ENCODE measurements around the gene RASAL1. TPM values are rescaled to one million over a fixed set of nuclear protein-coding genes. Genes with fewer than 3 reads are reported as not detected.

The RASAL1 gene
- total RNA-seq, 2 experiments from 2014 or later, result 2.6 to 3.2 TPM

DNA sequence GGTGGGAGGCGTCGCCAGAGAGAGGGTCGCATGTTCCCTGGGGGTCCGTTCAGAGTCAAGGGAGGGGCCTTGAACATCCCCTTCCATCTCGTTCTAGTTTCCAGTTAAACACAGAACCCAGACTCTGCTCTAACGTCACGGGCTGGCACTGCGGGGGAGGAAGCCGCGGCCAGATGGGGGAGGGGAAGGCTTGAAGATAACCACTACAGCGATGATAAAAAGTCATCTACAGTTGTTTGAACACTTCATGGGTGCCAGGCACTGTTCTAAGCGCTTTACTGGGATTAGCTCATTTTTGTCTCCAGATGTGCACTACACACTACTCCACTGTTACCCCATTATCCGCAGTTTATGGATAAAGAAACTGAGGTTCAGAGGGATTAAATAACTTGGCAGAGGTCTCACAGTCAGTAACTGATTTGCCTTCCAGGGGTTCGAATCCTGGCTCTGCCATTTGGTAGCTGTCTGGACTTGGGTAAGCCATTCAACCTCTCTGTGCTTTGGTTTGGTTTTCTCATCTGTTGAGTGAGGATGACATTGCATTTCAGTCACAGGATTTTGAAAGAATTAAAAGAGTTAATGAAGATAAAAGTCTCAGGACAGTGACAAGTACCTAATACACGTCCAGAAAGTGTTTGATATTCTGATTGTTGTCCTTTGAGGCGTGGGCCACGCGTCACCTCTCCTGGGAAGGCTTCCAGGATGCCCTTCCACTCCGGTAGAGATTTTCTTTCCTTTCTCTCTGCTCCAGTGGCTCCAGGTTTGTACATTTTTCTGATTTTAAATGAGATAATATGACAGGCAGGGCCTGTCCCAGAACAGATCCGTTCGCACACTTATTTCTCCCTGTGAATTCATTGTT, 798 bp upstream of the RASAL1 start:
- Mint-ChIP-seq H3K27ac (peak overlapping the region; percentile 73), H3K36me3 (ENCODE audit: low read depth) (no peaks in the 10 kb centered on the region), H3K9me3 (no peaks in the 10 kb centered on the region), H3K27me3 (ENCODE audit: low read depth) (no peaks in the 10 kb centered on the region), H3K4me3 (peak overlapping the region; percentile 70), H3K4me1 (ENCODE audit: low read depth) (peaks cover 18% of the 10 kb centered on the region)
- intact Hi-C loops (cut with micrococcal nuclease), result loop anchor here (1.0 kb wide), 1 partner anchor 49 kb away; the partner anchor contains the start of genes DDX54 and RITA1
- CTCF ChIA-PET, result interaction anchor here (0.6 to 4.1 kb wide), 4 partner anchors 9 to 29 kb away, joined by 3 to 21 read pairs (median 4); no protein-coding TSS in a partner anchor
- peak; percentile 90 for DNase-seq

- Mint-ChIP-seq H3K9me3 (no peaks in the 10 kb centered on the region), H3K27me3 (ENCODE audit: low read depth) (no peaks in the 10 kb centered on the region), H3K27ac (no peak overlapping the region), H3K4me1 (ENCODE audit: low read depth) (peaks cover 19% of the 10 kb centered on the region), H3K4me3 (peak overlapping the region; percentile 70), H3K36me3 (ENCODE audit: low read depth) (no peaks in the 10 kb centered on the region)
- CTCF ChIA-PET, result interaction anchor here (0.9 to 4.1 kb wide), 10 partner anchors 13 to 142 kb away, joined by 3 to 21 read pairs (median 4); partner anchors contain the start of gene CFAP73
- DNase-seq, result no peak
- intact Hi-C loops (cut with micrococcal nuclease), result no loop called here
Measured at GRCh38 chr12:113134521-113134951, 1.0 kb downstream of the RASAL1 start.

DNA sequence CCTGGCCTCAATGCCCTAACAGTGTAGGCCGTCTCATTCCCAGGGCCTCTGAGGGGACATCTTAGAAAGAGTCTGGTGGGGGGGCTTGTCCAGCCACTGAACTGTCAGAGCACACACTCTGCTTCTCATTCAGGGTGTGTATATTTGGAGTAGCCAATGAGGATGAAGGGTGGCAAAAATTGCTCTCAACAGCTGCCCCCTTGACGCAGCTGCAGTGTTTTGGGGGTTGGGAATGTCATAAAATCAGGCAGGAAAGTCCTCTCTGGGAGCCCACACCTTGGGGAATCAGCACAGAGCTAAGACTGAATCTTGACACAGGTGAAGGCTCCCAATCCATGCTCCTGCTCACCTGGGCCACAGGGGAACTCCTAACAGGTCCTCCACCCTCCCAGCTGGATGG, 1.5 kb downstream of the RASAL1 start:
- no peaks in the 10 kb centered on the region for H3K27me3 Mint-ChIP-seq (ENCODE audit: low read depth)
- H3K4me3 Mint-ChIP-seq, result no peak overlapping the region
- no peaks in the 10 kb centered on the region for H3K9me3 Mint-ChIP-seq
- H3K4me1 Mint-ChIP-seq (ENCODE audit: low read depth), result peaks cover 22% of the 10 kb centered on the region
- intact Hi-C loops (cut with micrococcal nuclease), result no loop called here
- no peaks in the 10 kb centered on the region for H3K36me3 Mint-ChIP-seq (ENCODE audit: low read depth)
- no peak for DNase-seq
- no peak overlapping the region for H3K27ac Mint-ChIP-seq
- CTCF ChIA-PET, result interaction anchor here (1.3 to 4.1 kb wide), 8 partner anchors 16 to 142 kb away, joined by 3 to 21 read pairs (median 6); partner anchors contain the start of gene CFAP73

DNA sequence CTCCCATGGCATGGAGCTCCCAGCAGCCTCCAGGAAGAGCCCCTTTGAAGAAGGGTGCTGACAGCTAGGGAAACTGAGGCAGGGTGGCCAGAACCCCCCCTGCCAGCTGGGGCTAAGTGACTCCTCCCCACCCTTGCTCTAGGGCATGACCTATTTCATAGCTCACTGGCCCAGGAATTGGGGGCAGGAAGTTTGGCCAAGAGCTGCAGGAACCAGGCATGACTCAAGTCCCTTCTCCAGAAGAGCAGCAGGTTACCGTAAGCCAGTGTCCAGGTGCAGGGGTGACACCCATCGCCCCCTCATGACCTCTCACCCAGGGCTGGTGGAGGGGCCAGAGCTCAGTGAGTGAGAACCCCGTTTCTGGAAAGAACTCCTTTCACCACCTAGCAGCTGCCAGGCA, 1.9 kb downstream of the RASAL1 start:
- Mint-ChIP-seq H3K4me1 (ENCODE audit: low read depth) (peaks cover 22% of the 10 kb centered on the region), H3K9me3 (no peaks in the 10 kb centered on the region), H3K4me3 (no peak overlapping the region), H3K27ac (no peak overlapping the region), H3K27me3 (ENCODE audit: low read depth) (no peaks in the 10 kb centered on the region), H3K36me3 (ENCODE audit: low read depth) (no peaks in the 10 kb centered on the region)
- CTCF ChIA-PET, result interaction anchor here (1.3 to 4.1 kb wide), 6 partner anchors 16 to 141 kb away, joined by 3 to 21 read pairs (median 9); partner anchors contain the start of gene CFAP73
- no peak for DNase-seq
- intact Hi-C loops (cut with micrococcal nuclease), result no loop called here

DNA sequence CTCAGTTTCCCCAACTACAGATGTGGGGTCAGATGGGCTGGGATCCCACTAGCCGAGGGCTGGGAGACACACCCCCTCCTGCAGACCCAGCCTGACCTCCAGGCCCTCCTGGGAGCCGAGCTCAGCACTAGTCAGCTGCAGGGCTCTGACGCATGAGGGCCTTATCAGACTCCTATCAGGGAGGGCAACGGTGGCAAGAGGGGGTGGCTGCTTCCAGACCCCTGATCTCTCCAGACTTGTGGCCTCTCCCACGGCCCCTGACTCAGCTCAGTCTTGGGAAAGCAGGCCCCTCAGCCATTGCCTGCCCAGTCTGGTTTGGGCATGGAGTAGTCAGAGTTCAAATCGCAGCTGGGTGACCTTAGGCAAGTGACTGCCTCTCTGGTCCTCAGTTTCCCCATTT, 2.5 kb downstream of the RASAL1 start:
- no peak for DNase-seq
- no peak overlapping the region for H3K27ac Mint-ChIP-seq
- no peaks in the 10 kb centered on the region for H3K9me3 Mint-ChIP-seq
- no peak overlapping the region for H3K4me3 Mint-ChIP-seq
- CTCF ChIA-PET, result interaction anchor here (1.3 to 4.1 kb wide), 4 partner anchors 17 to 88 kb away, joined by 3 to 21 read pairs (median 8); partner anchors contain the start of gene CFAP73
- intact Hi-C loops (cut with micrococcal nuclease), result no loop called here
- H3K27me3 Mint-ChIP-seq (ENCODE audit: low read depth), result no peaks in the 10 kb centered on the region
- no peaks in the 10 kb centered on the region for H3K36me3 Mint-ChIP-seq (ENCODE audit: low read depth)
- peaks cover 22% of the 10 kb centered on the region for H3K4me1 Mint-ChIP-seq (ENCODE audit: low read depth)

DNA sequence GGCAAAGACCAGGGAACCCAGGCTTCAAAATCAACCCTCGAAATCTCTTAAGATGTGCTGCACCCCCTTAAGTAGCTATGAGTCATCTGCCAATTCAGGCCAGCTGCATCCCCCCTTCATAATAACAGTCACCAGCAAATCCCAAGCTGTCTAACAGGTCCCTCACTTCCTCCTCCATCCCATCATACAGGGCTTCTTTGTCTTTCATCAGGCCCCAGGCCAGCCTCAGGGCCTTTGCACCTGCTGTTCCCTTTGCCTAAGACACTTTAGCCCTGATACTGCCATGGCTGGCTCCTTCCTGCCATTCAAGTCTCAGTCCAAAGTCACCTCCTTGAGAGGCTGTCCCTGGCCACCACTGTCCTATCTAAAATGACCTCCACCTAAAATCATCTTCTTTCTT, 4.0 kb downstream of the RASAL1 start:
- intact Hi-C loops (cut with micrococcal nuclease), result no loop called here
- Mint-ChIP-seq H3K36me3 (ENCODE audit: low read depth) (no peaks in the 10 kb centered on the region), H3K9me3 (no peaks in the 10 kb centered on the region), H3K27ac (no peak overlapping the region), H3K4me1 (ENCODE audit: low read depth) (peaks cover 18% of the 10 kb centered on the region), H3K4me3 (no peak overlapping the region), H3K27me3 (ENCODE audit: low read depth) (no peaks in the 10 kb centered on the region)
- CTCF ChIA-PET, result interaction anchor here (1.0 to 2.3 kb wide), 4 partner anchors 8 to 43 kb away, joined by 3 to 9 read pairs (median 6); no protein-coding TSS in a partner anchor
- DNase-seq, result no peak

DNA sequence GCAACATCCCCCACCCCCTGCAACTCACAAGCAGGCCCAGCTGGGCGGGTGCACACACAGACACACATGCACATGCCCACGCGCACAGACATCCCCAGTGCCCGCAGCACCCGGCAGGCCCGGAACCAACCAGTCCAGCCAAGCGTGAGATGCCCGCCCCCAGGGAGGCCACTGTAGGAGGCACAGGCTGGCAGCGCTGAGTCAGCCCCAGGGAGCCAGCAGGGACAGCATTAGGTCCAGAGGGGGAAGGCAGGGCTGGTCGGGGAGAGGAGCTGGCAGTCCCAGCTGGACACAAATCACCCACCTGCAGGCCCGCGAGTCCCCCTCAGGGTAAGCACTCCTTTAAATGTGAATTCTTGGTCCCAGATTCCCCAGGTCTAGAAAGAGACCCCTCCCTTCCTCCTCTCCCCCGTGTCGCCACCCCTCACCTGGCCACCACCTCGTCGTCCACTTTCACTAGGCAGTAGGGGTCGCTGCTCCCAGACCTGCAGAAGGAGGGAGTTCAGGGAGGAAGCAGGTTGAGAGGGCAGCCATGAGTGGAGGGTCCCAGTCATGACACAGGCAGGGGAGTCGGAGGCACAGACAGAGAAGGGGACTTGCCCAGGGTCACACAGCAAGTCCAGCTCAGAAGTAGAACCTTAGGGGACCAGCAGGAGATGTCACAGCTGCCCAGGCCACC, 5.0 kb downstream of the RASAL1 start:
- Mint-ChIP-seq H3K4me1 (ENCODE audit: low read depth) (peaks cover 9% of the 10 kb centered on the region), H3K9me3 (no peaks in the 10 kb centered on the region), H3K36me3 (ENCODE audit: low read depth) (no peaks in the 10 kb centered on the region), H3K4me3 (no peak overlapping the region), H3K27ac (no peak overlapping the region), H3K27me3 (ENCODE audit: low read depth) (no peaks in the 10 kb centered on the region)
- CTCF ChIA-PET, result interaction anchor here (0.9 to 2.3 kb wide), 4 partner anchors 9 to 635 kb away, joined by 4 to 9 read pairs (median 6); no protein-coding TSS in a partner anchor
- DNase-seq, result no peak
- intact Hi-C loops (cut with micrococcal nuclease), result no loop called here

DNA sequence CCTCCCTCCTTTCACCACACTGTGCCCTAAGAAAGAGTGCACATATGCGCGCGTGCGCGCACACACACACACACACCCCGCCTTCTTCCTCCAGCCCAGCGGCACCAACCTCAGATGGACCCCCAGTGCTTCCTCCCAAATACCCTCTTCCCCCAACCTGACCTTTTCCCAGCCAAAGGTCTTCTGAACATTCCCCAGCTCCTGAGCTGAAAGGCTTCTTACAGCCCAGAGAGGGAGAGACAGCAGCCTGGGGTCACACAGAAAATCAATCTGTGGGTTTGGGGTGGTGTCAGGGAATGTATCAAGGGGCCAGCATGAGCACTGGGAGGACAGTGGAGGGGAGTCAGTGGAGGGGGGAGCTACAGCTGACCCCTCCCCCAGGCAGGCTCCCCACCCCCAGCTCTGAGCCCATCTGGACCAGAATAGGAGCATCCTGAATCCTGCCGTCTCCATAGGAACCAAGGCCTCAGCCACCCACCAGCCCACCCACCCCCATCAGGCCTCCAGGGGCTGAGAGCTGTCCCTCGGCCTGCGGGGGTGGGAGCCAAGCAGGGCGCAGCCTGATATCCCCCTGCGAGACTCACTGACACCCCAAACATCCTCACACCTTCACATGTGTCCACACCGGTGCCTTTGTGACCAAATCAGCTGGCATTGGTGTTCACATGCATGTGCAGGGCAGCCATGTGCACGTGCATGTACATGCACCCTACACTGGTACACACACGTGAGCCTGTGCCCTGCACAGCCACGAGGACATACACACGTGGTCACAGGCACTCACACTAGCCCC, 5.7 kb downstream of the RASAL1 start:
- H3K4me1 Mint-ChIP-seq (ENCODE audit: low read depth), result peaks cover 6% of the 10 kb centered on the region
- no peak overlapping the region for H3K4me3 Mint-ChIP-seq
- H3K9me3 Mint-ChIP-seq, result no peaks in the 10 kb centered on the region
- no peak overlapping the region for H3K27ac Mint-ChIP-seq
- CTCF ChIA-PET, result interaction anchor here (0.9 to 2.3 kb wide), 3 partner anchors 10 to 634 kb away, joined by 4 to 9 read pairs (median 7); no protein-coding TSS in a partner anchor
- intact Hi-C loops (cut with micrococcal nuclease), result no loop called here
- no peak for DNase-seq
- no peaks in the 10 kb centered on the region for H3K27me3 Mint-ChIP-seq (ENCODE audit: low read depth)
- H3K36me3 Mint-ChIP-seq (ENCODE audit: low read depth), result no peaks in the 10 kb centered on the region

DNA sequence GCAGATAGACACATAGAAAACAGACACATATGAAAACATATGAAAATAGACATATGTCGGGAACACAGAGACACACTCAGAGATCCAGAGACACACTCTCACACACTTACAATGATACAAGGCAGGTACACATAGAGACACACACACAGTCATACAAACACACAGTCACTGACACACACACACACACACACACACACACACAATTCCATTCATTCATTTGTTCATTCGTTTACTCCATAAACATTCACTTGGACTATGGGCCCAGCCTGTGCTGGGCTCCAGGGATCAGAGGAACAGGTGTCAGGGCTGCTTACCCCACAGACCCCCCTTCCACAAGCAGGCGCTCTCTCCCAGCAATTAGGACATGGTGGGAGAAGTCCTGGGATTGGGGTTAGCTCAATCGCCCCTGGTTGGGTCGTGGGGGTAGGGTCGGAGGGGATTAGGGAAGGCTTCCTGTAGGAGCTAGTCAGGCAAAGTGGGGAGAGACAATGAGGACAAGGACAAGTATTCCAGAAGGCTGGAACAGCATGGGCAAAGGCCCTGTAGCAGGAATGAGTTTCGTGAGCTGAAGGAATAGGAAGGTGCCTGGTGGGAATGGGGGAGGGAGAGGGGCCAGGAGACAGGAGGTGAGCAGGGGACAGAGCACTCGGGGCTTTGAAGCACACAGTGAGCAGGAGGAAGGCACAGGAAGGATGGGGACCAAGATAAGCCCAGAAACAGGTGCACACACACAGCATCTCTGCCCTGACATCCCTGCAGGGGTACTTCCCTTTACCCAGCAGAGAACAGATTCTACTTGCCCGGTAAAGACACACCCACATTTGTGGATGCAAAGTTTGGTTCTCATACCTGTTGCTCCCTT, 6.5 kb downstream of the RASAL1 start:
- H3K27me3 Mint-ChIP-seq (ENCODE audit: low read depth), result no peaks in the 10 kb centered on the region
- no peak overlapping the region for H3K4me3 Mint-ChIP-seq
- H3K4me1 Mint-ChIP-seq (ENCODE audit: low read depth), result peaks cover 4% of the 10 kb centered on the region
- H3K9me3 Mint-ChIP-seq, result no peaks in the 10 kb centered on the region
- DNase-seq, result no peak
- no peak overlapping the region for H3K27ac Mint-ChIP-seq
- no peaks in the 10 kb centered on the region for H3K36me3 Mint-ChIP-seq (ENCODE audit: low read depth)
- intact Hi-C loops (cut with micrococcal nuclease), result no loop called here
- CTCF ChIA-PET, result no interaction called here

DNA sequence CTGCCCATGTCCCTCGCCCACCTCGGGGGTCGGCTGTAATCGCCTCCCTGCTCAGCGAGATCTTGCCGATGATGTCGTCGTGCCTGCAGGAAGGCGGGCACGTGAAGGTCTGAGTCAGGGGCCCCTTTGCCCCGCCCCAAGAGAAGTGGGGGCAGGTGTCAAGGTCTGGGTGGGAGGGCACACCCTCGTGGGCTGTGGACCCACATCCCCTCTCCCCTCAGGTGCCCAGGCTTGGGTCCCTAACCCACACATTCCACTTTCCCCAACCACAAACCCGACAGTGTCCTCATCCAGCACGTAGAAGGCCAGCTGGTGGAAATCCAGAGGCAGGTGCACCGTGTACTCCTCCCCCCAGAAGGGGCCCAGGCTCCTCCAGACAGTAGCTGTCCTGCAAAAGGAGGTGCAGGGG, 7.8 kb downstream of the RASAL1 start:
- no peaks in the 10 kb centered on the region for H3K27me3 Mint-ChIP-seq (ENCODE audit: low read depth)
- intact Hi-C loops (cut with micrococcal nuclease), result no loop called here

More for the DNA sequence above, 7.8 kb downstream of the RASAL1 start:
- DNase-seq, result no peak
- H3K27ac Mint-ChIP-seq, result no peak overlapping the region
- CTCF ChIA-PET, result interaction anchor here (0.6 to 1.2 kb wide), 2 partner anchors 25 to 96 kb away, joined by 3 to 4 read pairs; no protein-coding TSS in a partner anchor
- no peaks in the 10 kb centered on the region for H3K36me3 Mint-ChIP-seq (ENCODE audit: low read depth)
- no peak overlapping the region for H3K4me3 Mint-ChIP-seq
- H3K4me1 Mint-ChIP-seq (ENCODE audit: low read depth), result peaks cover 4% of the 10 kb centered on the region
- peaks cover 5% of the 10 kb centered on the region for H3K9me3 Mint-ChIP-seq

All from activated naive CD4-positive, alpha-beta T cell treated with anti-CD3 and anti-CD28 coated beads for 36 hours (primary cell).